ENCODE measurements around the gene MBTPS1.

The MBTPS1 gene

DNA sequence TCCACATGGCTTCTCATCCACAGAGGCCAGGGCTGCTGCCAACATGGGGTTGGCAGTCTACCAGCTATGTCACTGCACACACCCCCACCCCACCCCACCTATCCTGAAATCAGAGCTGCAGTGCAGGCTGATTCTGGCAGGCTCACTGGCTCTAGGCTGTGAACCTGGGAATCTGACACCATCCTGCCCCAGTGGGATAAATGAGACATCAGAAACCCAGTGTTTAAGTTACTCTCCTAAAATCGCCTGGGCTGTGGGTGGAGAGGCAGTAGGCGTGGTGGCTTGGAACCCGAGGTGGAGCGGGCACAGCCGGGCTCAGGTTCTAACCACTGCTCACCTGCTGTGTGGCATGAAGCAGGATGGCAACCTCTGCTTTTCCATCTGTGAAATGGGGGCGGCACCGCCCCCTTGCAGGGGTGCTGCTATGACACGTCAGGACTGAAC, 79.7 kb downstream of the MBTPS1 start:
- no peak overlapping the region for H3K27ac ChIP-seq
- TF ChIP-seq ZFX (IDR thresholded peaks at IDR 0.05; ENCODE audit: borderline replicate concordance), result no peak
- TF ChIP-seq, protein P1, sequence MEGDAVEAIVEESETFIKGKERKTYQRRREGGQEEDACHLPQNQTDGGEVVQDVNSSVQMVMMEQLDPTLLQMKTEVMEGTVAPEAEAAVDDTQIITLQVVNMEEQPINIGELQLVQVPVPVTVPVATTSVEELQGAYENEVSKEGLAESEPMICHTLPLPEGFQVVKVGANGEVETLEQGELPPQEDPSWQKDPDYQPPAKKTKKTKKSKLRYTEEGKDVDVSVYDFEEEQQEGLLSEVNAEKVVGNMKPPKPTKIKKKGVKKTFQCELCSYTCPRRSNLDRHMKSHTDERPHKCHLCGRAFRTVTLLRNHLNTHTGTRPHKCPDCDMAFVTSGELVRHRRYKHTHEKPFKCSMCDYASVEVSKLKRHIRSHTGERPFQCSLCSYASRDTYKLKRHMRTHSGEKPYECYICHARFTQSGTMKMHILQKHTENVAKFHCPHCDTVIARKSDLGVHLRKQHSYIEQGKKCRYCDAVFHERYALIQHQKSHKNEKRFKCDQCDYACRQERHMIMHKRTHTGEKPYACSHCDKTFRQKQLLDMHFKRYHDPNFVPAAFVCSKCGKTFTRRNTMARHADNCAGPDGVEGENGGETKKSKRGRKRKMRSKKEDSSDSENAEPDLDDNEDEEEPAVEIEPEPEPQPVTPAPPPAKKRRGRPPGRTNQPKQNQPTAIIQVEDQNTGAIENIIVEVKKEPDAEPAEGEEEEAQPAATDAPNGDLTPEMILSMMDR (IDR thresholded peaks at IDR 0.05), result no peak

DNA sequence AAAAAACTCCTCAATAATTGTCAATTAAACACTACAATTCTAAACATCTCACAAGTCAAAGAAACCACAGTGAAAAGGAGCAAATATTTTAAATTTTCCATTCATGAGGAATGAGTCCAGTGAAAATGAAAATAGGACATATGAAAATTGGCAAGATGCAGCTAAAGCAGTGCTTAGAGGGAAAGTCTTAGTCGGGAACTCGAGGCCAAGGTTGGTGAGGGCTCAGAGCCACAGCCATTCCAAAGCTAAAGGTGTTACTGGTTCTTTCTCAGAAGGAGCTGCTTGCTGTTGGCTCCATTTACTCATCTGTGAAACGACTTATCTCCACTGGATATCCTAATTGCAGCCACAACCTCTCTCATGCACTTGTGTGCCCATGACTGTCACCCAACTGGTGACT, 80.6 kb downstream of the MBTPS1 start:
- TF ChIP-seq, protein P1 (IDR thresholded peaks at IDR 0.05), result no peak
- no peak for TF ChIP-seq ZFX (IDR thresholded peaks at IDR 0.05; ENCODE audit: borderline replicate concordance)
- H3K27ac ChIP-seq, result no peak overlapping the region

DNA sequence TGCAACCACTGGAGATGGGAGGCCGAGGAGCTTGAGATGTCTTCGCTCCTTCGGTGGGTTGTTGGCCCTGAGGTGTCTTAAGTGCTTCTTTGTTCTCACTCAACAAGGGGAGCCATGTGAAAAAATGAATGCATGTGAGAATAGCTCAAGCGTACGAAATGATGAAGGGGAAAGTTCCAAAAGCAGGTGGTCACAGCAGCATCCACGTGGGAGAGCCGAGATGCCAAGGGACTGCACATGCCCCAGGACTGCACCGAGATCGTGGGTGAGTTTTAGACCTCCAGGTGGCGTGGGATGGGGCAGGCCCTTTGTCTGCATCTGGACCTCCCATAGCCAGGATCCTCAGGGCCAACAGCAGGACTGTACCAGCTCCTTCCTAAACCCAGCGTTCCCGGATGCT, 82.2 kb downstream of the MBTPS1 start:
- TF ChIP-seq ZFX (IDR thresholded peaks at IDR 0.05; ENCODE audit: borderline replicate concordance), result no peak
- TF ChIP-seq, protein P1 (IDR thresholded peaks at IDR 0.05), result no peak
- no peak overlapping the region for H3K27ac ChIP-seq

DNA sequence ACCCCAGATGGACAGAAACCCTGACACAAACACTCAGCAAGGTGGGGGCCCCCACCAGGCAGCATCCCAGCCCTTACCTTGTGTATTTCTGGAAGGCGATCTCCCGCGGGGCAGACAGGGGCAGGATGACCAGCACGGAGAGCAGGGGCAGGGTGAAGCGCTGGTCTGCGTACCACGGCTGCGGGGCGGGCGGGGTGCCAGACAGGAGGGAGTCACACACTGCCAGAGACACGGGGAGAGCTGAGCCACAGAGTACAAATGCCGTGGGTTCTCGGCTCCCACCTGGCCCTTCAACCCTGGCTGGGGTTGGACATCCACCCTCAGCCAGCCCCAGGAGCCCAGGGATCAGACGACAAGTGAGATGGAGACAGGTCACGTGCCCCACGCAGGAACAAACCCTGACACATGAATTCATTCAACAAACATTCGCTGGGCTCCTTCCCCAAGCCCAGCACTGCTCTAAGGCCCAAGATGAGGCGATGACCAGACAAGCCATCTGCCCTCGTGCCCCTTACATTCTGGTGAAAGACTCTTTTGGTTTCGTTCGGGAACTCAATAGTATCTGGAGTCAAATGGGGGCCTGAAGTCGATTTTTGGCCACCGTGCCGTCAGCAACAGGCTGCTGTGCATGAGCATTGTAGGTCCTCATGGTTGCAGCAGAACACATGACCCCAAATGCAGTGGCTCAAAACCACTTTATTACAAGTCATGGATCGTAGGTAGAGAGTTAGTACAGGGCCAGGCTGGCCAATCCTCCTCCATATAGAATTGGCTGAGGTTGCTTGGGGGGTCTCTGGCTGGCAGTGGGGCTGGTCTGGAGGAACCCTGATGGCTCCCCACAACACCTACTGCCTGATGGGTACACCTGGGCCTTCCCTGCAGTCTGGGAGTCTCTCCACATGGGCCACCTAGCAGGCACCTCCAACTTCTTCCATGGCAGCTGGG, 83.2 kb downstream of the MBTPS1 start:
- no peak for TF ChIP-seq ZFX (IDR thresholded peaks at IDR 0.05; ENCODE audit: borderline replicate concordance)
- TF ChIP-seq, protein P1 (IDR thresholded peaks at IDR 0.05), result no peak

DNA sequence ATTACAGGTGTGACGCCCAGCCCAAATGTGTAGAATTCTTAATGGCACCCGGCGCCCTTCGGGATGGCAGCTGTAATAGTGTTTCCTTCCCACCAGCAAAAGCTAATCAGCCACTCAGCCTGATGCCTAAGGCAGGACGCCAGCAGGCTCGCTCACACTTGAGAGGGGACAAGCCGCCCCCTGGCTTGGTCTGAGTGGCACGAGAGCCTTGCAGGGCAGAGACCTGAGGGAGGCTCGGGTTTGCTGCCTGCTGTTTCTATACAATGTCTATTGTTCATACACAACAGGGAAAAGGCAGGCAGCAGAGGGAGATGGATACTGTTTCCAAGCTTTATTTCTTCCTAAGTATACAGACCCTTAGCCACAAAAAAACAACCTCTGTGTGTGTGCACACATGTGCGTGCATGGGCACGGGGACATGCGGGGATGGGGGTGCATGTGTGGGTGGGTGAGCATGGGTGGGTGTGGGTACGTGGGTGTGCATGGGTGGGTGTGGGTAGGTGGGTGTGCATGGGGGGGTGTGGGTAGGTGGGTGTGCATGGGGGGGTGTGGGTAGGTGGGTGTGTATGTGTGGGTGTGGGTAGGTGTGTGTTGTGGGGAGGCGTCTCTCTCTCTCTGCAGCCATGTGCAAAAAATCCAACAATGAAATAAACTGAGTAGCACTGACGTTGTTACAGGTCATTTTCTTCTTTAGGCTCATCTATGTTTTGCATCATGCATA, 84.1 kb downstream of the MBTPS1 start:
- H3K27ac ChIP-seq, result no peak overlapping the region

More for the DNA sequence above, 83.2 kb downstream of the MBTPS1 start:
- H3K27ac ChIP-seq, result no peak overlapping the region

DNA sequence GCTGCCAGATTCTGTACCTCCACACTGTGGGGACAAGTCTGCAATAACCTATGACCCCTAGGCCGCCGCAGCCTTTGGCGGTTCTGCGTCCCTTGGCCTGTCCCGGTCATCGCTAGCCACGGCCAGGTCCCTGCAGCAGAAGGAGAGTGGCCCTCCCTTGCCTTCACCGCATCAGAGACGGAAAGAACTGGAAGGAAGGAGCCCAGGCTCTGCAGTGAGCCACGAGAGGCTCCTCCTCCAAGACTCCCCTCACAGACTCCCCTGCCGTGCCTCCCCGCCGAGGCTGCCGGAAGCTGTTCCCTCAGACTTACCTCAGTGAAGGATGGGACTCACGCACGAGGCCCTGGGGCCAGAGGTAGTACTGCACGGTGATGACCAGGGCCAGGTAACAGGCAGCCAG, 85.2 kb downstream of the MBTPS1 start:
- H3K27ac ChIP-seq, result no peak overlapping the region
- no peak for TF ChIP-seq ZFX (IDR thresholded peaks at IDR 0.05; ENCODE audit: borderline replicate concordance)
- TF ChIP-seq, protein P1 (IDR thresholded peaks at IDR 0.05), result no peak

More for the DNA sequence above, 84.1 kb downstream of the MBTPS1 start:
- no peak for TF ChIP-seq ZFX (IDR thresholded peaks at IDR 0.05; ENCODE audit: borderline replicate concordance)
- TF ChIP-seq, protein P1 (IDR thresholded peaks at IDR 0.05), result no peak

Data from 22Rv1 (cell line).